ENCODE measurements around the gene DALRD3. TPM values are rescaled to one million over a fixed set of nuclear protein-coding genes. Genes with fewer than 3 reads are reported as not detected.

Gene DALRD3
- total RNA-seq, 1 donor from 2014 or later: 28.2 TPM

DNA sequence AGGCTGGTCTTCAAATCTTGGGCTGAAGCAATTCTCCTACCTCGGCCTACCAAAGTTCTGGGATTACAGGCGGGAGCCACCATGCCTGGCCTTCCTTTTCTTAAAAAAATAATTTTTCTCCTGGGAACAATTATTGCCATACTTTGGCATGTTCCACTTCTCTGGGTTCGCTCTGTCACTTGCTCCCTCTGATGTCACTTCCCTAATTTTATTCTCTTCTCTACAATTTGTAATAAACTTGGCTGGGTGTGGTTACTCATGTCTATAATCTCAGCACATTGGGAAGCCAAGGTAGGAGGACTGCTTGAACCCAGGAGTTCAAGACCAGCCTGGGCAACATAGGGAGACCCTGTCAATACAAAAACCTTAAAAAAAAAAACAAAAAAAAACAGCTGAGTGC is 16.9 kb upstream of the DALRD3 start:
- no peak overlapping the region for H3K27ac Mint-ChIP-seq (ENCODE audit: unreplicated experiment)
- DNase-seq (ENCODE audit: low read depth, low spot score): no peak
- no peaks in the 10 kb centered on the region for H3K9me3 Mint-ChIP-seq
- no peaks in the 10 kb centered on the region for H3K27me3 Mint-ChIP-seq (ENCODE audit: low read depth)
- TF ChIP-seq, protein P1, sequence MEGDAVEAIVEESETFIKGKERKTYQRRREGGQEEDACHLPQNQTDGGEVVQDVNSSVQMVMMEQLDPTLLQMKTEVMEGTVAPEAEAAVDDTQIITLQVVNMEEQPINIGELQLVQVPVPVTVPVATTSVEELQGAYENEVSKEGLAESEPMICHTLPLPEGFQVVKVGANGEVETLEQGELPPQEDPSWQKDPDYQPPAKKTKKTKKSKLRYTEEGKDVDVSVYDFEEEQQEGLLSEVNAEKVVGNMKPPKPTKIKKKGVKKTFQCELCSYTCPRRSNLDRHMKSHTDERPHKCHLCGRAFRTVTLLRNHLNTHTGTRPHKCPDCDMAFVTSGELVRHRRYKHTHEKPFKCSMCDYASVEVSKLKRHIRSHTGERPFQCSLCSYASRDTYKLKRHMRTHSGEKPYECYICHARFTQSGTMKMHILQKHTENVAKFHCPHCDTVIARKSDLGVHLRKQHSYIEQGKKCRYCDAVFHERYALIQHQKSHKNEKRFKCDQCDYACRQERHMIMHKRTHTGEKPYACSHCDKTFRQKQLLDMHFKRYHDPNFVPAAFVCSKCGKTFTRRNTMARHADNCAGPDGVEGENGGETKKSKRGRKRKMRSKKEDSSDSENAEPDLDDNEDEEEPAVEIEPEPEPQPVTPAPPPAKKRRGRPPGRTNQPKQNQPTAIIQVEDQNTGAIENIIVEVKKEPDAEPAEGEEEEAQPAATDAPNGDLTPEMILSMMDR (conservative IDR thresholded peaks at IDR 0.05): no peak
- no peaks in the 10 kb centered on the region for H3K4me1 Mint-ChIP-seq
- H3K36me3 Mint-ChIP-seq (ENCODE audit: low read depth): peaks cover 9% of the 10 kb centered on the region
- no peak overlapping the region for H3K4me3 Mint-ChIP-seq

DNA sequence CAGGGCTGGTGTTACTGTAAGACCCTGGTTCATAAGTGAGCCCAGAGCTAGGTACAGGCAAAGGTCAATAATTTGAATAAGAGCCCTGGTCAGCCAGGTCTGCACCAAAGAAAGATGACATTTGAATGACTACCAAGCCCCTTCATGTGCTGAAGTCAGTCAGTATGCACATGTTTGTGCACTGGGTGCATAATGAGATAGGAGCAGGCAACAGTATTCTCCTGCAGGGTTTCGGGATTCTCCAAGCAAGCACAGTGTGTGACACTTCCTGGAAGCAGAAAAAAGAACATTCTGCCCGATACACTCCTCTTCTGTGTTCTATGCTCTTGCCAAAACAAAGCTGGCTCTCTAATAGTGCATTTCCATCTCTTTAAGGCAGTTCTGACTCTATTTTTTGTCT is 16.3 kb upstream of the DALRD3 start:
- Mint-ChIP-seq H3K9me3 (no peaks in the 10 kb centered on the region), H3K36me3 (ENCODE audit: low read depth) (peaks cover 9% of the 10 kb centered on the region), H3K27ac (ENCODE audit: unreplicated experiment) (no peak overlapping the region), H3K4me3 (no peak overlapping the region), H3K27me3 (ENCODE audit: low read depth) (no peaks in the 10 kb centered on the region), H3K4me1 (peaks cover under 1% of the 10 kb centered on the region)
- DNase-seq (ENCODE audit: low read depth, low spot score): no peak
- TF ChIP-seq, protein P1 (conservative IDR thresholded peaks at IDR 0.05): no peak

DNA sequence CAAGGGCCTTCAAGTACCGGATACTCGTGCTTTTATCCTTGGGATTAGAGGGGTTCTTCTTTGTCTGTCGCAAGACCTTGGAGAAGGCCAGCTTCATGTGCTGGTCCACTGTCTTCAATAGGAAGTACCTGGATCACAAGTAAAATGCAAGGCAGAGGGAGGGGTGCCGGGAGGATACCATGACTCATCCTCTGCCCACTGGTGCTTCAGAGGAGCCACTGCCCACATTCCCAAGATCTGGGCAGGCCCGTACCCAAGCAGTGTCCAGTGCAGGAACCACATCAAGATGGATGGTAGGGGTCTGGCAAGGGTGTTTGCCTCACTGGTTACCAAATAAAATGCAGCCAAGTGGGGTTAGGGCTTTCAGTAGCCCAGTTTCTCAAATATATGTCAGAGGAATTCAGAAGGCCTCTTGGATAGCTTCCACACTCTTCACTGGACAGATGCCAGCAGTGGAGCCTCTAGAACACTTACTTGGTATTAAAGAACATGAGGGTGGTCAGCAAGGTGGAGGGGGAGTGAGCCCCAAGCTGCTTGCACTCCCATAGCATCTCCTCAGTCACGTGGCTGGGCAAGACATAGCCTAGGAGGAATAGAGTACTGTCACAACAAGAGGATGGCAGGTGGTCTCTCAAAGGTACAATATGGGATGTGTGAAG is 14.4 kb upstream of the DALRD3 start:
- H3K9me3 Mint-ChIP-seq: no peaks in the 10 kb centered on the region
- peaks cover 7% of the 10 kb centered on the region for H3K27me3 Mint-ChIP-seq (ENCODE audit: low read depth)
- peaks cover 18% of the 10 kb centered on the region for H3K4me1 Mint-ChIP-seq
- DNase-seq (ENCODE audit: low read depth, low spot score): no peak
- TF ChIP-seq, protein P1 (conservative IDR thresholded peaks at IDR 0.05): no peak
- no peak overlapping the region for H3K4me3 Mint-ChIP-seq
- no peak overlapping the region for H3K27ac Mint-ChIP-seq (ENCODE audit: unreplicated experiment)
- H3K36me3 Mint-ChIP-seq (ENCODE audit: low read depth): peaks cover 19% of the 10 kb centered on the region

DNA sequence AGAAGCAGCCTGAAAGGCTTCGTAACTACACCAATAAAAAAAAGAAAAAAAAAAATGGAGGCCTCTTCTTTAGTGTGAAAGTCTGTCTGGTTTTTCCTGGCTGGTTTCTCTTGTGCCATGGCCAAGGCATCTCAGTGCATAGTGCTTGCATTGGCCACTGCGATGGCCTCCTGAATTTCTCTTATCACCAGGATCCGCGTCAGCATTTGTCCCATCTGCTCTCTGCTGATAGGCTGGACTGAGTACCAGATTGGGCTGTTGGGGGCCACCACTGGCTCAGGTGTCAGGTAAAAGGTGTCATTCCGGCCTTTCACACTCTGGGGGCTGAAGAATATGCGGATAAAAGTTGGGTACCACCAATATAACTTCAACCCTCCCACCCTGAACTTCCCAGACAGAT is 11.9 kb upstream of the DALRD3 start:
- no peak overlapping the region for H3K4me3 Mint-ChIP-seq
- peaks cover 27% of the 10 kb centered on the region for H3K36me3 Mint-ChIP-seq (ENCODE audit: low read depth)
- DNase-seq (ENCODE audit: low read depth, low spot score): no peak
- TF ChIP-seq, protein P1 (conservative IDR thresholded peaks at IDR 0.05): no peak
- H3K27ac Mint-ChIP-seq (ENCODE audit: unreplicated experiment): no peak overlapping the region
- peaks cover 26% of the 10 kb centered on the region for H3K4me1 Mint-ChIP-seq
- no peaks in the 10 kb centered on the region for H3K9me3 Mint-ChIP-seq
- peaks cover 7% of the 10 kb centered on the region for H3K27me3 Mint-ChIP-seq (ENCODE audit: low read depth)

DNA sequence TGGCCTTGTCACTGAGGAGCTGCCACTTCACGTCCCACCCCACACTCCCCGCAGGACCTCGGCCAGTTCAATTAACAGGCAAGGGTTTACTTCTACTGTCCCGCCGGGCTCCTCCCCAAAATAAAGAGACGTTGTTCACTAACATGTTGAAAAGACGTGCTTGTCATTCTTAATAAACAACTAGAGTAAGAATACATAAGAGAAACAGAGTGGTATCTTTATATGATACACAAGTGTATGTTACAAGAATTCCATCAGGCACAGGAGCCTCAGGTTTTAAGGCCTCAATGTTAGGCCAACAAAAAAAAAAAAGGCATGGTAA is 11.1 kb upstream of the DALRD3 start:
- DNase-seq (ENCODE audit: low read depth, low spot score): no peak
- Mint-ChIP-seq H3K4me3 (peak overlapping the region; percentile 96), H3K36me3 (ENCODE audit: low read depth) (peaks cover 30% of the 10 kb centered on the region), H3K9me3 (no peaks in the 10 kb centered on the region), H3K4me1 (peaks cover 26% of the 10 kb centered on the region), H3K27me3 (ENCODE audit: low read depth) (peaks cover 7% of the 10 kb centered on the region), H3K27ac (ENCODE audit: unreplicated experiment) (peak overlapping the region; percentile 97)
- TF ChIP-seq, protein P1 (conservative IDR thresholded peaks at IDR 0.05): no peak
